Renal cortical epithelial cell (primary cell): ENCODE results near the gene LGALS9C. TPM values are rescaled to one million over a fixed set of nuclear protein-coding genes. Genes with fewer than 3 reads are reported as not detected.
A peak's percentile ranks its signal among the peaks of the same experiment; 100 is the strongest.
"Not testable (repeated sequence)": the region's sequence is repeated elsewhere in the genome, so short reads cannot be mapped to it uniquely, and the experiment has no call there.

Source experiments
- DNase-seq: peaks from one replicate; pipeline ENCODE4 v3.0.0-alpha.2; 2011; ENCODE audit warnings: low read depth
- total RNA-seq: library from RNA; depleted of rRNA; stranded (reverse); fragments of >200 nt; gene quantifications from 2 replicates; pipeline ENCODE4 v1.2.3, GENCODE V29; 2014

The LGALS9C gene
- total RNA-seq, 1 donor from 2014 or later: not detected

GRCh38 chr17:18478977-18479595, 2.5 kb downstream of the LGALS9C start:
- DNase-seq: peak; percentile 1

- not testable (repeated sequence) for DNase-seq
These were observed 5.2 kb downstream of the LGALS9C start for GRCh38 chr17:18481775-18482174.

- not testable (repeated sequence) for DNase-seq
These were observed 9.4 kb downstream of the LGALS9C start for GRCh38 chr17:18485936-18486464.

GRCh38 chr17:18487633-18488032, 11.0 kb downstream of the LGALS9C start:
- not testable (repeated sequence) for DNase-seq

GRCh38 chr17:18488622-18489021, 12.0 kb downstream of the LGALS9C start:
- DNase-seq: not testable (repeated sequence)

GRCh38 chr17:18490016-18490415, 13.4 kb downstream of the LGALS9C start:
- not testable (repeated sequence) for DNase-seq

GRCh38 chr17:18492712-18493480, 16.3 kb downstream of the LGALS9C start:
- peak; percentile 2 for DNase-seq

- DNase-seq: not testable (repeated sequence)
These were observed 17.7 kb downstream of the LGALS9C start for GRCh38 chr17:18494250-18494768.

GRCh38 chr17:18497044-18497443, 20.5 kb downstream of the LGALS9C start:
- not testable (repeated sequence) for DNase-seq

GRCh38 chr17:18499100-18499499, 22.5 kb downstream of the LGALS9C start:
- DNase-seq: not testable (repeated sequence)

GRCh38 chr17:18499756-18500155, 23.2 kb downstream of the LGALS9C start:
- DNase-seq: not testable (repeated sequence)

- DNase-seq: not testable (repeated sequence)
These were observed 23.7 kb downstream of the LGALS9C start for GRCh38 chr17:18500281-18500680.

- not testable (repeated sequence) for DNase-seq
These were observed 24.2 kb downstream of the LGALS9C start for GRCh38 chr17:18500816-18501215.

GRCh38 chr17:18503221-18503620, 26.6 kb downstream of the LGALS9C start:
- not testable (repeated sequence) for DNase-seq

GRCh38 chr17:18507729-18508128, 31.1 kb downstream of the LGALS9C start:
- DNase-seq: not testable (repeated sequence)

- DNase-seq: not testable (repeated sequence)
These were observed 32.1 kb downstream of the LGALS9C start for GRCh38 chr17:18508667-18509066.

GRCh38 chr17:18521100-18521499, 44.5 kb downstream of the LGALS9C start:
- not testable (repeated sequence) for DNase-seq

GRCh38 chr17:18525015-18525414, 48.4 kb downstream of the LGALS9C start:
- not testable (repeated sequence) for DNase-seq

- DNase-seq: peak; percentile 8
These were observed 49.7 kb downstream of the LGALS9C start for GRCh38 chr17:18526168-18526800.

- DNase-seq: not testable (repeated sequence)
These were observed 50.8 kb downstream of the LGALS9C start for GRCh38 chr17:18527354-18527753.

GRCh38 chr17:18528435-18528834, 51.8 kb downstream of the LGALS9C start:
- DNase-seq: not testable (repeated sequence)
